Ammon's horn (tissue), 1 donor: ENCODE results near the gene CYP2J2.
"Not testable (repeated sequence)": the region's sequence is repeated elsewhere in the genome, so short reads cannot be mapped to it uniquely, and the experiment has no call there.

Experiments
- DNase-seq: peaks from one replicate; pipeline ENCODE4 v3.0.0-alpha.2; 2016; ENCODE audit warnings: low spot score

CYP2J2 gene

DNA sequence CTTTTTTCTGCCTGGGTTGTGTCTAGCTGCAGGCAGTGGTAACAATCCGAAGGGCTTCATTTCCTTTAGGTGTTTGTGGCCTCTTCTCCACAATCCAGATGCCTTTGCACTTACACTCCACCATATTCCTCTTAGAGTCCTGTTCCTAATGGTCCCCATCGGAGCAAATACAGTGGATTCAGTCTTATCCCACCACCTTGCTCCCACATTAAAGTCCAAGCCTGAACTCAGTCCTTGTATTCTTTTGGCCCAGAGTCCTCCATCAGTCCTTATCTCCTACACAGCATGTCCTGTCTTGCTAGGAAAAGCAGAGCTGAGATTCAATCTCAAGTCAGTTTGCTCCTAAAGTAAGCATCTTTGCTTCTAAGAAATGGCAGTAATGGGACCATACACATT lies 8.8 kb downstream of the CYP2J2 start:
- DNase-seq: no peak

DNA sequence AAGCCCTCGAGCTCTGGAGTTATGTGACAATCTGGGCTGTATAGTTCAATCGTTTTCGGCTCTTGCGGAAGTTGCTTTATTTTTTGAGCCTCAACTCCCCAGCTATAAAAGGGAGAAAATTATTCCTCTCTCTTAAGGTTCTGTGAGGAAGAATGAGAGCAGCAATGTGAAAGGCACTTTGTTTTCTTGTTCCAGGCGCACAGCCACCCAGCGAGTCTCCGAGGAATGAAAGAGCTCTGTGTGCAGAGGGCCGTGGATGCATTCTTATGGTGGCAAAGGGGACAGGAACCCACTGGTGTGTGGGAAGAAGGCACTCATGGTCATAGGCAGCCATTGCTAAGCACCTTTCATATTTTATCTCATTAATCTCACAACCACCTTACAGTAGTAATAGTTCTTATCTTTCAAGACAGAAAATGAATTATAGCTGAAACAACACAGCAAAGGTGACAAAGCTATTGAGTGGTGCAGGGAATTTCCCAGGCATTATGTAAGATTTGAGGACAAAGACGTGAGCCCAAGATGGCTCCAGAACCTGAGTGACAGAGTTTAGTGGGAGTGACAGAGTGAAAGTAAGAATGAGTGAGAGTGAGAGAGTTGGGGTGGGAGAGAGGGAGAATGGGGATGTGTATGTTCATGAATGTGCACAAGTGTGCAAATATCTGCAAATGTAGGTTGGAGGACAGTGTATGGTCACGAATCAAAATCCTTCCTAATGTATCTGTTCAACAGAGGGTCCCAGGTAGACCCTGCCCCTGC lies 9.4 kb downstream of the CYP2J2 start:
- DNase-seq: peak; percentile 94

DNA sequence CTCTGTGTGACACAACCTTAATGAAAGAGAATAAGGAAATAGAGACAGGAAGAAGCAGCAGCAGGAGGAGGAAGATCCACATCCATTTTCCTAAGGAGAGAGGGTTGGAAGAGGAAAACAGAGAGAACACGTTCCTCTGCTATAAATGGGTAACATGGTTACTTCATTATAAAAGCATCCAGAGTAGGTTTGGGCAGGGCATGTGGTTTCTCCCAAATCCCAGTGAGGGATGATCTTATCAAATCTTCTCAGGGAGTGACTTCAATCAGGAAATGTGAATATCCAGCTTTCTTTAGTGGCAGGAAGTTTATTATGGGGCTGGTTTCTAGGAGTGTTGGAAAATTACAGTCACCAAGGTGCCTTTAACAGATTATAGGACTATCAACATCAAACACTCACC lies 11.1 kb downstream of the CYP2J2 start:
- DNase-seq: no peak

DNA sequence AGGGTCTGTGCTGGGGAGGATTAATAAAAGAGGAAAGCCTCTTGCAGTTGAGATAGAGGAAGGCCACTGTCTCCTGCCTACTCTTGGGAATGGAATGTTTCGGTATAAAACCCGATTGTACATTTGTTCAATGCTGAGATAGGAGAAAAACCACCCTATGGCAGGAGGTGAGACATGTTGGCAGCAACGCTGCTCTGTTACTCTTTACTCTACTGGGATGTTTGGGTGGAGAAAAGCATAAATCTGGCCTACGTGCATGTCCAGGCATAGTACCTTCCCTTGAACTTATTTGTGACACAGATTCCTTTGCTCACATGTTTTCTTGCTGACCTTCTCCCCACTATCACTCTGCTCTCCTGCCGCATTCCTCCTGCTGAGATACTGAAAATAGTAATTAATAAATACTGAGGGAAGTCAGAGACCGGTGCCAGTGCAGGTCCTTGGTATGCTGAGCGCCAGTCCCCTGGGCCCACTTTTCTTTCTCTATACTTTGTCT lies 11.7 kb downstream of the CYP2J2 start:
- not testable (repeated sequence) for DNase-seq

DNA sequence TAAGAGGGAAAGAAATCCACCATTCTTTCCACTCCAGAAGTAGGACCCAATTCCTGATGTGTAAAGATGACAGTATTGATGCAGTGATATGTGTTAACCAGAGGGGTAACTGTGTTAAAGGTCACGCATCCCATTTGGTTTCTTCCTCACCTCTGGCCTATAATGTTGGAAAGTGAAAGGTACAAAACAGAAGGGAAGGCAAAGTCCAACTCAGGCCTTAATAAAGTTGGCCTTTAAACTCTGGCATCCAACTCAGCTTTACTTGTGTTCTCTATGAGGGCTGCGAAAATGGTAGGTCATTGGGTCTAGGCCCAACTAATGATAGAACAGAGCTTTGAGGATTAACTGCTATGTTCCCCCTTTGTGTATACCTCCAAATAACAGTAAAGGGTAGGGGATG lies 17.9 kb downstream of the CYP2J2 start:
- DNase-seq: no peak

DNA sequence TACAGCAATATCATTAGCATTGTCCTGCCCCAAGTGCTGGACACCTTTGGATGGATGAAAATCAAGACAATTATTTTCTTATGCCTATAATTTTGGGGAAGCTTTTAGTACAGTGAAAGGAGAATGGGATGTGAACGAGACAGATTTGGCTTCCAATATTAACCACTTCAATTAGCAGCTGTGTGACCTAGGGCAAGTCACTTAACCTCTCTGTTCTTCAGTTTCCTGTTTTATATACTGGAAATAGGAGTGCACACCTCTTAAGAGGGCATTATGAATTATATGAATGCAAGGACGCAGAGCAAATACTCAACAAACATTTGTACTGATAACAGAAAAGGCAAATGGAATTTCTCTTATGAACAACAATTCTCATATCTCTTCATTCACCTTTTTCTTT lies 18.5 kb downstream of the CYP2J2 start:
- DNase-seq: no peak

DNA sequence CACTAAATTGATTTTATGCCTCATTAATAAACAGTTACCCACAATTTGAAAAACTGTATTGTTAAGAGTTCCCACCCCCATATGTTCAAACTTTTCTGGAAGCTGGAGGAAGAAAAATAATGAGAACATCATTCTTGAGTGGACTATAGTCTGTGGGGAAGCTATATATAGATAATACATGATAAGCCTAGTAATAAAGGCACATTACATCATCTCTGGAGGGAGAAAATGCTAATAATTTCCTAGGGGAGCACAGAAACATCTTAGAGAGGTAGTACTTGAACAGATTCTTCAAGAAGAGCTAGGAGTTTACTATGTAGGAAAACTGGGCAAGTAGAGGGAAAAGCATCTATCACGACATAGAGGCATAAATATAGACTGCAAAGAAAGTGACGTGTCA lies 19.6 kb downstream of the CYP2J2 start:
- DNase-seq: no peak

DNA sequence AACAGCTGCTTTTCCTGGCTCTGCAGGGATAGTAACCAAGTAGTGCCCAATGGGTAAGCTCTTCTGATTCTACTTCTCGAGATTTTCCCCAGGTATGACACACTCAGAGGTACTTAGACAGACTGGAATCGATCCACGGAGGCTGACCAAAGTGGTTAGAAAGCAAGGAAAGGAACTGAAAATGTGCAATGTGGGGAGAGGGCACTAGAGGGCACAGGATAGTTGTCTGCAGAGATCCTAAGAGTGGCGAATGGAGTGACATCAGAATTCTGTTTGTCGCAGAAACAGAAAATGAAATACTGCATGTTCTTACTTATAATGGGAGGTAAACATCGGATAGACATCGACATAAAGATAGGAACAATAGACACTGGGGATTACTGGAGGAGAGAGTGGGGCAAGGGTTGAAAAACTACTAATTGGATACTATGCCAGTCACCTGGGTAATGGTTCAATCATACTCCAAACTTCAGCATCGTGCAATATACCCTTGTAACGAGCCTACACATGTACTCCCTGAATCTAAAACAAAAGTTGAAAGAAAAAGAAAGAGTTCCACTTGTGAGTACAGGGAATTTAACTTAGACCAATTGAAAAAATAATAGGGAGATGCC lies 23.3 kb downstream of the CYP2J2 start:
- DNase-seq: peak; percentile 80

DNA sequence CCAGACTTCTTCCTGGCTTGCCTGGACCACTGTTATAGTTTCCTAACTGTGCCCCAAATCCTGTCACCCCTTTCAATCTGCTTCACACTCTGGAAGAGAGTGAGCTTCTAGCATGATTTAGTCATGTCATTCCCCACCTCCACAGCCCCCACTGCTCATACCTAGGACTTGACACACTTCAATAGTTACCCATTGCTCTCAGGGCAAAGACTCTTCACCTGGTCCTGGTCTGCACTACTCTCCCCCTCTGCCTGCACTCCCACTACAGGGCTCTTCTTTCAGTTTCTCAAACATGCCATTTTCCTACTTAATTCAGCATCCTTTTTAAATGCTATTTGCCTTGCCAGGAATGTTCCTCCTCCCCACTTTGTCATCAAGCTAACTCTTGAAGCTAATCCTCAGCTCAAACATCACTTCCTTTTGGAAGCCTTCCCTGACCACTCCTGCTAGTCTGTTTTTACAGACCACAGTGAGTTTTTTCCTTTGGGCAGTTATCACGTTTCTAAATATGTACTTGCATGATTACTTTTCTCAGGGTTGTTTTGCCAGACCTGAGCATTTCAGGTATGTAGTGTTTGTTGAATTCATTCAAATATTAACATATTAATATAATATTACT lies 24.7 kb downstream of the CYP2J2 start:
- no peak for DNase-seq

DNA sequence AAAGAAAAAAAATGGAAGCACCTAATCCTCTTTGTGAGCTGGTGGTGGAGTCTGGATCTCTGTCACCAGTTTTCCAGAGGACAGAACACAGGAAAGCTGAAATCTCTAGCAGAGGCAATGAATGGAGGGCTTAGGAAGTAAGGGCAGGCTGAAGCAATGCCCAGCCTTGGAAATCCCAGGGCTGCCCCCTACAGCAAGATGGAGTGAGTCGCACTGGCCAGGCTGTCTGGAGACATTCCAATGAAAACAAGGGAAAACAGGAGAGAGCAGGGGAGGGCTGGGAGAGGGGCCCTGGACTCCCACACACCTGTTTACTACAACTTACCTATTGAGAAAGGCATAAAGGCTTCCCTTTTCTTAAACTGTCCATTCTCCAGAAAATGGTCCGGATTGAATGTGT lies 25.9 kb downstream of the CYP2J2 start:
- no peak for DNase-seq

DNA sequence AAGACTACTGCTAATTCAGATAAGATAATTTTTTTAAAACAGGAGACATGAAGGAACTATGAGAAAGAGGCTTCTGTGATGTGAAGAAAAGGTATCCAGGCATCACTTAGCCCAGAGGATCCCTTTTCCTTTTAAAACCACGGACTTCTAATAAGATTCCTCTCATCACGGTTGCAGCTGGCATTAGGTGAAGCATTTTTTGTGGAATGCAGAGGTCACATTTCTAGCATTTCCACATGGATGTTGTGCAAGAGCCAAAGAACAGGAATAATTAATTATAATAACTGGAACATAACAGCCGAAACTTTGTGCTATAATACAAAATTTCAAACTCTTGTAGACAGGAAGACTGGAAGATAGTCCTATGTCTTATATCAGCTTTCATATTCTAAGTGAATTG lies 27.6 kb downstream of the CYP2J2 start:
- DNase-seq: no peak

DNA sequence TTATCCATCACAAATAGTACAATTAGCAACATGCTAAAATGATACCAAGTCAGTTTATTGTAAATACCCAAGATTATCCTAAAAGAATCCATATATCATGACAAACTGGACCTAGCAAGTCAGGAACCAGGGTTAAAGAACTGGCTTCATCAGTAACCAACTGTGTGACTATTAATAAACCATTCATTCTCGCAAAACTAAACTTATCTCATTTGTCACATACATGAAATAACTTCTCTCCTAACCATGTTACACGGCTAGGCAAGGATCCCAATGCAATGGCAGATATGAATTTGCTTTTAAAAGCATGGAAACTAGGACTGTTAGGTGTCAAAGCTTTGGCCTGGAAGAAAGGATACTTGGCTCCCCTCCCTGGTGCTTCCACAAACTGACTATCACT lies 29.4 kb downstream of the CYP2J2 start:
- no peak for DNase-seq

DNA sequence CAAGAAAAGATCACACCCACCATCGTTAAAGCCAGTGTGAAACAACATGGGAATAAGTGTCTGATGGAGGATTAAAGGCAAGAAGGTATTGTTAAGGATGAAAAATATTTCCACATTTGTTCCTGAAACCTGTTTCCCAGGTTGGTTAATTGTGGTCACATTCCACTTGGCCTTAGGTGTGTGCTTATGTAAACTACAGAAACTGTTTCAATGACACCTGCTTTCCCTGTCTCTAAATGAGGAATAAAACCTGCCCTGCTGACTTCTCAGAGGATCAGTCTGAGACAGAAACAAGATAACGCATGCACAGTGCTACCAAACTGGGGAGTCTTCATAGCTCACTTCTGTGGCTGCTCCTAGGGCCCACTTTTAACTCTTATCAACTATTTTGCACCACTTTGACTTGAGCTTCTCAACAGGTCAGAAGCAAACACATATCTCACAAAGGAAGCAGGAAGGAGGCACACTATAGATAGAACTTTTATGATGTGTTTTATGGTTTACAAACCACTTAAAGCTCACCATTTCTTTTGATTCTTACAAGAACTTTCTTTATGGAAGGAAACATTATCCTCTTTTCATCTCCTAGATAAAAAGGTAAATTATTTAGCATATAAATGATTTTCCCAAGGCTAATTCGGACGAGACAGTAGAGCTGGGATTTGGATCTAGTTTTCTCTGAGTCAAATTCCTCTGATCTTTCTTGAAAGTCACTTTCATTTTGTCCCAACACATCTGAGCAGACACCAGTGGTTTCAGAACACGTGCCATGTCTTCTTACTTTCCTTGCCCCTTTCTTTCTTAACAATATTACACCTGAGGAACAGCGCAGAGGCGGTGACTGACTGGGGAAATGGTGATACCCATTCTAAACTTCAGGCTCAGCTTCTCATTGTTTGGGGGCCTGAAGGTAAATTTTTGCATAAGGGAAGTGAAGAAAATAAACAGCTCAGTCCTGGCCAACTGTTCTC lies 33.4 kb downstream of the CYP2J2 start:
- no peak for DNase-seq

DNA sequence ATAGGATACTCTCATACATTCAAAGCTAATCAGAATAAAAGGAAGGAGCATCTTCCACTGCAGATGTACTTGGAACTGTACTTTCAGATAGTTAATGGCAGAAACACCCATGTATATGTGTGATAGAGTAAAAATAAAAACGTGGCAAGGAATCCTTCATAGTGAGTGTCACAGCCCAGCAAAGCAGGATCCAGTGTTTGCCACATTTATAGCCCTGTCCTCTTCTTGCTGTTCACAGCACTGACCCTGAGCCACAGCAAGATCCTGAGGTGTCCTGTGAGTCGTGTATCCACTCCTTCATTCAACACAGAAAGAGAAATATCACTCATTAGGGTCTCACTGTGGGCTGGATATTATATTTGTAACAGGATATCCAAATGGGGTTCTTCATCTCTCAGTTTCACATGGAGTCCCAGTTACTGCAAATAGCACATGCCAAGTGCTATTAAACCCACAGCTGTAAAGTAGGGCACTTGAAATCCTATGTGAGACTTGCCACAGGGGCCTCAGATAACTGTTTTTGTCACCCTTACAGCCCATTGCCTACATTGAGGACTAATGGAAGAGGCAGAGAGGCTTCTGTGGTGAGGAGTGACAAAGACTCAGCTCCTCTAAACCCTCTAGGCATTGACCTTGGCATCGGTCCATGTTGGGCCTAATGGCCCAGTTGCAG lies 41.3 kb downstream of the CYP2J2 start:
- no peak for DNase-seq

DNA sequence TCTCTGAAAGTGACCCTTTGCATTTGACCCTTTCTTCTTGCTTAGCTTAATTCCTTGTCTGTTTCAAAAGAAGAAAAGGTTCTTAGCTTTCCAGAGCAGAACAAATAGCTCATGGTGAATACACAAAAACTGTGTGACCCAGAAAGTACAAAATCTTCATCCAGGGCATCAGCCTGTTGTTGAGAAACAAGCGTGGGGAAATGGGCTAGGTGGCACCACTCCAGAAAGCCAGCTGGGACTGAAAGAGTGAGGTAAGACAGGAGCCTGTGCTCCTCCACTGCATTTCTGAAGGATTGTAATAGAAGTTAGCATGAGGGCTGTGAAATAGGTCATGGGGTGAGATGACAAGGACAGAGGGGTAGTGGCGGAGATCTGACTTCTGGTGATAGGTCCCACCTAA lies 45.8 kb downstream of the CYP2J2 start:
- no peak for DNase-seq

DNA sequence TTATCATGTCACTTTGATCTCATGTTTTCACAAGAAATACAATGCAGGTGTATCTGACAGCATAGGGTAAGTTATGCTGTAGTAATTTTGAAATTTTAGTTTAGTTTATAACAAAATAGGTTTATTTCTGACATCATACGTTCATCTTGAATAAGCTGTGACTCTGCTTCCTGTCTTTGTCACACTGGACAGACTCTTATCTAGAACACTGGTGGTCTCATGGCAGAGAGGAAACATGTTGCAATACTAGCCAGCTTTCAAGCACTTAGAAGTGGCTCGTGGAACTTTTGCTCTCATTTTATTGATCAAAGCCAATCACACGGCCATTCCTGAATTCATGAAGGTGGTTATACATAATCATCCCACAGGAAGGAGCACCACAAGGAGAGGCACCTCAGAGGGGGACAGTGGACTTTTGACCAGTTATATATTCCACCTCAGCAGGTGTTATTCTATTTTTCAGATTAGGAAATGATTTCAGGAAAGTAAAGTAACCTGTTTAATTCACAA lies 46.5 kb downstream of the CYP2J2 start:
- DNase-seq: no peak

DNA sequence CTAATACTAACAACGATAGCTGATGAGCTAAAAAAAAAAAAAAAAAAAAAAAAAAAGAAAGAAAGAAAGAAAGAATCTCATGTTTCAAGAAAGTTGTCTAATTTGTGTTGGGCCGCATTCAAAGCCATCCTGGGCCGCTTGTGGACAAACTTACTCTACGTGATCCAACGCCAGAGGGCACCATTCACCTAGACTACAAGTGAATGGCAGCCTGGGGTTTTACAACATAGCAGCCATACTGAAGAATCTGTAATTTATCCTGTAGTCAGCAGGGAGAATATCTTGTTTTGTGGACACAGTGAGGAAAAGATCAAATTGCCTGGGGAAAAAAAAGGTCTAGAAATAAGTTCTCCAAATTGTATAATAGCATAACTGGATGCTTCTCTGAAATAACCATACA lies 47.0 kb downstream of the CYP2J2 start:
- peak; percentile 82 for DNase-seq

DNA sequence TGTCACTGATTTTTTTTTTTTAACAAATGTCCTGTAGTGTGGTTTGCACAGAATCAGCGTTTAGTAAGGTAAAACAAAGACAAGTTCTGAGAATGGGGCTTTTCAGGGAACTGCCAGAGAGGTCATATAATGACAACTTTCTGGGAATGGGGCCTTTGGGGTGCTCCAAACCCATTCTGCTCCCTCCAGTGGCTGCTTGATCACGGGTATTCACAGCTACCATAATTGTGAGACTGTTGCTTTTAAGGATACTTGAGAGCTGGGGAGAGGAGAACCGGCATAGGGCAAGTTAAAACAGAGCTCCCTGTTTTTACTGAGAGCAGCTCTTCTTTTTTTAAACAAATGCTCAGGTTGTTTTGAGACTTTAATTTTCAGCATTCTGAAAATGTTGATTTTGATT lies 48.2 kb downstream of the CYP2J2 start:
- DNase-seq: no peak

DNA sequence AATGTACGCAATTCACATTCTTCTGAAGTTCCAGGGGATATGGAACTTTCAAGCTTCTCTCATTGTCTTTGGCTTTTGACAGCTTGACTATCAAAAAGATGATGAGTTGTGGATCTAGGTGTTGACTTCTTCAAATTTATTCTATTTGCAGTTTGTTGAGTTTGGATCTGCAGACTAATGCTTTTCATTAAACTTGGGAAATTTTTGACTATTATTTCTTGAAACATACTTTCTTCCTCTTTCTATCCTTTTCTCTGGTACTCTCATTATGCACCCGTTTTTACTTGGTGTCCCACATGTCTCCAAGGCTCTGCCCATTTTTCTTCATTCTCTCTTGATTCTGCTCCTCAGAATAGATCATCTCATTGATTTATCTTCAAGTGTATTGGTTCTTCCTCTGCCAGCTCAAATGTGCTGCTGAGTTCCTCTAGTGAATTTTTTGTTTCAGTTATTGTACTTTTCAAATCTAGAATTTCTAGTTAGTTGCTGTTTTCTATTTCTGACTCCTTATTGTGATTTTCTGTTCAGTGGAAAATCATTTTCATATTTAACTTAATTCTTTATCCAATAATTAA lies 49.4 kb downstream of the CYP2J2 start:
- DNase-seq: no peak

DNA sequence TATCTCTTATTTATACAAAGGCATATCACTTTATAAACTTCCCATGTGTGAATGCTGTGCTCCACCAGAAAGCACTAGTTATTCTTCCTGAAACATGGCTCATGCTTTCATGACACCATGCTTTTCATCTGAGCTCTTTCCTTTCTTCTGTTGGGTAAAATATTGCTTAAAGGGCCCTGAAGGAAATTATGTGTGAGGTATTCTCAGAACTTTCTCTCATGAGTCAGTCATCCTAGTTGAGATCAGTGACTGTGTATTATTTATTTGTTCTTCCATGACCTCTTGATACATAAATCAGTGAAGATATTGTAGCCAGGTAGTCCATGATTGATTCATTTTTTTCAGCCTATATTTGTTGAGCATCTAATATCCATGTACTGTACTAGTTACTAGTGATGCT lies 54.8 kb downstream of the CYP2J2 start:
- no peak for DNase-seq

DNA sequence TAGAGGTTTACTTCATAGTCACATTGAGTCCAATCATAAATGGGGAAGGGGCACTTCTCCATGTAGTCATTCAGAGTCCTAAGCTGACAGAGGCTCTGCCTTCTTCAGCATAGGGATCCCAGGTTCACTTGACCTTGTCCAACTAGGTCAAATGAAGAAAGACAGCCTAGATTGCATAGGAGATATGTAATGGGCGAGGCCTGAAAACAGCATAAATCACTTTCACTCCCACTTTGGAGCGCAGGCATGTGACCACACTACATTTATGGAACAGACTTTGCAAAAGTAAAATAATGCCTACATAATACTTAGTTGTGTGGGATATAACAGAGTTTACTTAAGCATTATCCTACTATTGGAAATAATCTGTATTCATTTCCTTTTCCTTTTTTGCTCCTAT lies 60.1 kb downstream of the CYP2J2 start:
- DNase-seq: no peak
